Kidney (tissue), 14 donors: Measurements from ENCODE around the gene PRKN. TPM values are rescaled to one million over a fixed set of nuclear protein-coding genes. Genes with fewer than 3 reads are reported as not detected.

Experiments used
- DNase-seq, 5 donors: peaks; one replicate each; pipeline ENCODE4 v3.0.0-alpha.2; 2013 to 2020
- FAIRE-seq: peaks from 2 replicates; lab custom pipeline; 2012; peaks lifted over from hg19 to GRCh38; lab: Jason Lieb, UNC
- H3K27ac ChIP-seq, 2 donors: one replicate each; pipeline ENCODE4 v1.7.0; 2013; ENCODE audit warnings: low read depth in 2 of 2, low read length in 2 of 2, inconsistent platforms in 1 of 2
- H3K27me3 ChIP-seq: one replicate; pipeline ENCODE4 v1.7.1; 2013; ENCODE audit warnings: low read length, inconsistent platforms; ENCODE audit not compliant: control insufficient read depth, insufficient read depth
- H3K36me3 ChIP-seq, 3 donors: one replicate each; pipeline versions ENCODE4 v1.7.0 to v1.7.1; 2013; ENCODE audit warnings: low read length in 3 of 3, control low read depth in 1 of 3, inconsistent platforms in 1 of 3; ENCODE audit not compliant: insufficient read depth in 3 of 3, control insufficient read depth in 2 of 3
- H3K4me1 ChIP-seq, 3 donors: one replicate each; pipeline versions ENCODE4 v1.7.0 to v1.7.1; 2013; ENCODE audit warnings: low read length in 3 of 3, inconsistent platforms in 1 of 3, low read depth in 1 of 3; ENCODE audit not compliant: control insufficient read depth in 2 of 3, insufficient read depth in 2 of 3
- H3K4me3 ChIP-seq, 3 donors: one replicate each; pipeline versions ENCODE4 v1.7.0 to v1.8.1; 2013; ENCODE audit warnings: low read length in 3 of 3, control low read depth in 1 of 3, inconsistent platforms in 1 of 3
- H3K9ac ChIP-seq, 3 donors: one replicate each; pipeline versions ENCODE4 v1.7.0 to v1.7.1; 2013; ENCODE audit warnings: low read length in 3 of 3, control low read depth in 1 of 3, inconsistent platforms in 1 of 3
- H3K9me3 ChIP-seq, 3 donors: one replicate each; pipeline versions ENCODE4 v1.7.0 to v1.7.1; 2013; ENCODE audit warnings: low read length in 3 of 3, control low read depth in 1 of 3, inconsistent platforms in 1 of 3; ENCODE audit not compliant: control insufficient read depth in 2 of 3, insufficient read depth in 1 of 3
- CTCF ChIP-seq: IDR thresholded peaks from 3 replicates; pipeline ENCODE4 v1.5.1; 2012; ENCODE audit warnings: mild to moderate bottlenecking, moderate library complexity, borderline replicate concordance; ENCODE audit not compliant: insufficient read depth; ENCODE audit errors: extremely low read depth
- intact Hi-C: fragments of 100-400 bp; cut with DNase I; formaldehyde crosslinking; loops from one replicate; pipeline ENCODE4 v1.11.1; 2022
- polyA plus RNA-seq: library from polyadenylated mRNA; stranded (reverse); fragments of 350-450 nt; fragmentation: Illumina TruSeq; extraction: RNeasy Lipid Tissue Mini Kit (QIAGEN cat#74804); gene quantifications from one replicate; pipeline ENCODE4 v1.2.3, GENCODE V29; 2014; ENCODE audit warnings: low read depth, low replicate concordance; ENCODE audit not compliant: insufficient read depth
- total RNA-seq: library from RNA; stranded (reverse); fragmentation: NEBNext Ultra II Directional; extraction: Animal tissue kit (Norgen Biotek cat#: 25700); gene quantifications from one replicate; pipeline ENCODE4 v1.2.1, GENCODE V29; 2021
- donor health status: control.
- donor health status: control.
- donor health status: control.
- donor health status: control.
- donor health status: control.
- donor health status: DM: yes; HTN: yes; CAD: no.
- donor health status: Normal renal cell carcinoma (clear cell type).

PRKN gene
- total and polyA plus RNA-seq, 2 donors from 2014 or later: 8.6 to 10.4 TPM

GRCh38 chr6:162371121-162371520, 356.4 kb downstream of the PRKN start:
- Histone ChIP-seq H3K27ac (no peak overlapping the region), H3K4me3 (no peak overlapping the region), H3K27me3 (no peaks in the 10 kb centered on the region), H3K4me1 (peaks cover 0 to 6% (median 4%) of the 10 kb centered on the region in 3 donors), H3K9me3 (no peaks in the 10 kb centered on the region), H3K36me3 (no peaks in the 10 kb centered on the region), H3K9ac (no peak overlapping the region)
- intact Hi-C loops: no loop called here
- DNase-seq (no peak), FAIRE-seq (no peak)
- TF ChIP-seq CTCF: no peak

- Histone ChIP-seq H3K27me3 (no peaks in the 10 kb centered on the region), H3K27ac (no peak overlapping the region), H3K4me1 (peaks cover 0 to 6% (median 4%) of the 10 kb centered on the region in 3 donors), H3K4me3 (no peak overlapping the region), H3K9ac (no peak overlapping the region), H3K36me3 (no peaks in the 10 kb centered on the region), H3K9me3 (no peaks in the 10 kb centered on the region)
- intact Hi-C loops: no loop called here
- no peak for DNase-seq
- no peak for FAIRE-seq
- TF ChIP-seq CTCF: no peak
Observed at GRCh38 chr6:162369091-162369490, 358.5 kb downstream of the PRKN start.

- intact Hi-C loops: no loop called here
- no peak for TF ChIP-seq CTCF
- no peaks in the 10 kb centered on the region for H3K36me3 ChIP-seq
- peaks cover 0 to 2% (median 0%) of the 10 kb centered on the region in 3 donors for H3K4me1 ChIP-seq
- FAIRE-seq (no peak), DNase-seq (no peak)
- no peak overlapping the region for H3K27ac ChIP-seq
- no peaks in the 10 kb centered on the region for H3K9me3 ChIP-seq
- H3K9ac ChIP-seq: no peak overlapping the region
- H3K27me3 ChIP-seq: no peaks in the 10 kb centered on the region
- H3K4me3 ChIP-seq: no peak overlapping the region
Observed at GRCh38 chr6:162364488-162364887, 363.1 kb downstream of the PRKN start.

- Histone ChIP-seq H3K9ac (no peak overlapping the region), H3K36me3 (no peaks in the 10 kb centered on the region), H3K4me3 (no peak overlapping the region), H3K27me3 (no peaks in the 10 kb centered on the region), H3K27ac (no peak overlapping the region), H3K9me3 (no peaks in the 10 kb centered on the region), H3K4me1 (peaks cover 0 to 2% (median 0%) of the 10 kb centered on the region in 3 donors)
- intact Hi-C loops: no loop called here
- DNase-seq: no peak
- FAIRE-seq: no peak
- no peak for TF ChIP-seq CTCF
Observed at GRCh38 chr6:162363757-162364156, 363.8 kb downstream of the PRKN start.
